Measurements from ENCODE around the gene FBXW9.
A peak's percentile ranks its signal among the peaks of the same experiment; 100 is the strongest.

FBXW9 gene

DNA sequence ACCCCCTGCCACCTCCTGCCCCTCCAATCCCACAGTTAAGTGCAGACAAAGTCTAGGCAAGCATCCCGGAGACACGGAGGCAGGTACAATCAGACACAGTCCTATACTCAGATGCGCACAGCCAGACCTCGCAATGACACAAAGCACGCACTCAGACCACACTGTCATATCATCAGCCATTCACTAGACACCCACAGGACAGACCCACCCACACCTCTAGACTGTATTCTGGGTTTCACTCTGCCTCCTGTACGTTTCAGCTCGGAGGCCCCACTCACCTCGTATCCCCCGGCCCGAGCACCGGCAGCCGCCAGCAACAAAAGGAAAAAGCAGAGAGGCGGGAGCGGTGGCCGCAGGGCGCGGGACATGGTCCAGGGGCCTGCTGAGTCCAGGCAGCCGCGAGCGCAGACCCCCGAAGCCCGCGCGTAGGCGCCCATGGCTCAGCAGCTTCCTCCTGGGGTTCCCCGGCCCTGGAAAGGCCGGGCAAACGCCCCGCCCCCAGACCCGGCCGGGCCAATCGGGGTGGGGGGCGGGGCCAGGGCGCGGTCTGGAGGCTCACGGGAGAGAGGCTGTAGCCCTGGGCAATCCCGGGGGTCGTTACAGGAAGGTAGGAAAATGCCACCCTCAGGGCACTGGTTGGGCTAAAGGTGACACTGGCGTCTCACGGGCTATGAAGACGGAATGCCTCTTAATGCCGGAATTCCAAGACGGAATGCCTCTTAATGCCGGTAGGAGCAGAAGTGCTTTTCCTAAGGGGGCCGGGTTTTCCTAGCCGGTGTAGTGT is 30.0 kb downstream of the FBXW9 start, which contains the start of the genes MAN2B1 and WDR83:
MAN2B1 (minus strand) TSS at position 478 of the 784 bp plus-strand sequence; CDS start at position 437, 41 bp downstream.
WDR83 (plus strand) TSS at position 543 of the 784 bp plus-strand sequence. CDS start 2,984 bp downstream, outside the sequence.
- peaks cover 28% of the 10 kb centered on the region for H3K36me3 ChIP-seq (ENCODE audit: insufficient read depth, low read length)
- peak within 1 kb of the TSS; percentile 88 for H3K9ac ChIP-seq (ENCODE audit: low read depth, low read length)
- no peaks in the 10 kb centered on the region for H3K27me3 ChIP-seq (ENCODE audit: insufficient read depth, low read length)
- WGBS = 4% methylated on average over 46 of the region's 46 CpGs
- peak within 1 kb of the TSS; percentile 51; the same call in 1 of the 2 replicates for H3K27ac ChIP-seq (ENCODE audit: low read depth, low read length)
- H3K9me3 ChIP-seq (ENCODE audit: insufficient read depth, low read depth, low read length) = no peaks in the 10 kb centered on the region
- H3K4me1 ChIP-seq (ENCODE audit: insufficient read depth, low read length) = no peaks in the 10 kb centered on the region; the same call in 1 of the 2 replicates
- H3K4me3 ChIP-seq (ENCODE audit: low read length) = peak within 1 kb of the TSS; percentile 88

DNA sequence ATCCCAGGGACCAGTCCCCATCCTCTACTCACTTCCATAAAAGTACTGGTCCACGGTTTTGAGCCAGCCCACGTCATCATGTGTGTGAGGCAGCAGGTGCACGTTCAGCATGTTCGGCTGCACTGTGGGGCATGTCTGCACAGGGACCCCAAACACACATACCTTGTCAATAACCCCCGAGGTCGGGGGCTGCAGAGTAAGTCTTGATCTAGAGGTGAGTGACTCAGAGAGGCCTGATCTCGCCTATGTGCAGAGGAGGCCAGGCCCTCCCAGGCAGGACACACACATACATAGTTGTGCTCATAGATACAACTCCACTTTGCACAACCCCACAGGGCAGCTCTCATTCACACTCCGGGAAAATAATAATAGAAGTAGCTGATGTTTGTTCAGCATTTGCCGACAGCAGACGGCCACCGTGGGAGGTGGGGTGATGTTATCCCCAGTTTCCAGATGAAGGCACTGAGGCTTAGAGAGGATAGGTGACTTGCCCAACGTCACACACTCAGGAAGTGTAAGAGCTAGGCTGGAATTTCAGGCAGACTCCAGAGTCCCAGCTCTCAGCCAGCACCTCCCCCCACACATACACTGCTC is 30.7 kb downstream of the FBXW9 start:
- no peaks in the 10 kb centered on the region for H3K9me3 ChIP-seq (ENCODE audit: insufficient read depth, low read depth, low read length)
- no peak overlapping the region for H3K27ac ChIP-seq (ENCODE audit: low read depth, low read length)
- H3K4me3 ChIP-seq (ENCODE audit: low read length) = peak overlapping the region; percentile 88
- H3K36me3 ChIP-seq (ENCODE audit: insufficient read depth, low read length) = peaks cover 35% of the 10 kb centered on the region
- H3K9ac ChIP-seq (ENCODE audit: low read depth, low read length) = peak overlapping the region; percentile 88; the same call in 1 of the 2 replicates
- no peaks in the 10 kb centered on the region for H3K27me3 ChIP-seq (ENCODE audit: insufficient read depth, low read length)
- H3K4me1 ChIP-seq (ENCODE audit: insufficient read depth, low read length) = no peaks in the 10 kb centered on the region; the same call in 1 of the 2 replicates
- 82% methylated on average over 11 of the region's 12 CpGs for WGBS

- H3K9ac ChIP-seq (ENCODE audit: low read depth, low read length) = no peak overlapping the region
- H3K9me3 ChIP-seq (ENCODE audit: insufficient read depth, low read depth, low read length) = no peaks in the 10 kb centered on the region
- no peaks in the 10 kb centered on the region; the same call in 1 of the 2 replicates for H3K4me1 ChIP-seq (ENCODE audit: insufficient read depth, low read length)
- no peak overlapping the region for H3K27ac ChIP-seq (ENCODE audit: low read depth, low read length)
- H3K27me3 ChIP-seq (ENCODE audit: insufficient read depth, low read length) = no peaks in the 10 kb centered on the region
- H3K36me3 ChIP-seq (ENCODE audit: insufficient read depth, low read length) = peaks cover 38% of the 10 kb centered on the region
- WGBS = 97% methylated on average over 10 of the region's 10 CpGs
- no peak overlapping the region for H3K4me3 ChIP-seq (ENCODE audit: low read length)
These were observed 31.2 kb downstream of the FBXW9 start for GRCh38 chr19:12665281-12665573.

DNA sequence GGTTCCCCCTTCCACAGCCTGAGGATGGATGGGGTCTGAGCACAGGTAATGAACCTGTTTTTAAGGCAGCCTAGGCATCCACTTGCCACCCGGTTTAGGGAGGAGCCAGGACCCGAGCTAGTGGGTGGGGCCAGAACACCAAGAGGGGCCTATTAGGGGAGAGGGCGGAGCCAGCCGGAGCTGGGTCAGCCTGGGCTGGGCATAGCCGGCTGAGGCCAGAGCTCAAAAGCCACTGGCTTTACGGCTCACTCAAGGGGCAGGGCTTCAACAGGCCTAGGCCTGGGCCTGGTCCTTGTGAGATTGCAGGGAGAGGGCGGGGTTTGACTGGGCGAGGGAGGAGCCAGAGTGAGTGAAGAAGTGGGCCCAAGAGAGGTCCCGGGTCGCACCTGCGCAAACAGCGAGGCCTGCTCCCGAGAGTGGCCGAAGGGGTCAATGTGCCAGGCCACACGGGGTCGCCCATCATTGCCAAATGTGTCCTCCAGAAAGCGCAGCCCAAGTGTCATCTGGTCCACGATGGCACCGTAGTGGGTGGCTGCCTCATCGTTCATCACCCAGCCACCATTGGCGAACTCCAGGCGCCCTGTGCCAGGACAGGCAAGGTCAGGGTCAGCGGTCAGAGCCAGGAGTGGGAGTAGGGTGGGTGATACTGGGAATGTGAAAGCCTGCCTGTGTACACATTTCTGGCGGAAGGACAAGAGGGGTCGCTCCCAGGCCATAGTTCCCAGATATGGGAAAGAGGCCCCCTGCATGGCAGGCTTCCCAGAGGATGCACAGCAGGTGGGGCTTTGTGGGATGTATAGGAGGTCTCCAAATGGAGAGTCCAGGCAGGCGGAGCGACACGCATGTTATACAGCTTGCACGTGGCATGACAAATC is 31.8 kb downstream of the FBXW9 start:
- Histone ChIP-seq H3K36me3 (ENCODE audit: insufficient read depth, low read length) (peaks cover 40% of the 10 kb centered on the region), H3K9ac (ENCODE audit: low read depth, low read length) (no peak overlapping the region), H3K9me3 (ENCODE audit: insufficient read depth, low read depth, low read length) (no peaks in the 10 kb centered on the region), H3K4me3 (ENCODE audit: low read length) (no peak overlapping the region), H3K27me3 (ENCODE audit: insufficient read depth, low read length) (no peaks in the 10 kb centered on the region), H3K4me1 (ENCODE audit: insufficient read depth, low read length) (no peaks in the 10 kb centered on the region), H3K27ac (ENCODE audit: low read depth, low read length) (no peak overlapping the region)
- 90% methylated on average over 29 of the region's 29 CpGs for WGBS

GRCh38 chr19:12660980-12661379 is 35.5 kb downstream of the FBXW9 start:
- peaks cover 53% of the 10 kb centered on the region for H3K36me3 ChIP-seq (ENCODE audit: insufficient read depth, low read length)
- H3K4me1 ChIP-seq (ENCODE audit: insufficient read depth, low read length) = no peaks in the 10 kb centered on the region
- no peaks in the 10 kb centered on the region for H3K27me3 ChIP-seq (ENCODE audit: insufficient read depth, low read length)
- 97% methylated on average over 12 of the region's 12 CpGs for WGBS
- no peaks in the 10 kb centered on the region for H3K9me3 ChIP-seq (ENCODE audit: insufficient read depth, low read depth, low read length)
- no peak overlapping the region for H3K27ac ChIP-seq (ENCODE audit: low read depth, low read length)
- H3K4me3 ChIP-seq (ENCODE audit: low read length) = no peak overlapping the region
- no peak overlapping the region for H3K9ac ChIP-seq (ENCODE audit: low read depth, low read length)

DNA sequence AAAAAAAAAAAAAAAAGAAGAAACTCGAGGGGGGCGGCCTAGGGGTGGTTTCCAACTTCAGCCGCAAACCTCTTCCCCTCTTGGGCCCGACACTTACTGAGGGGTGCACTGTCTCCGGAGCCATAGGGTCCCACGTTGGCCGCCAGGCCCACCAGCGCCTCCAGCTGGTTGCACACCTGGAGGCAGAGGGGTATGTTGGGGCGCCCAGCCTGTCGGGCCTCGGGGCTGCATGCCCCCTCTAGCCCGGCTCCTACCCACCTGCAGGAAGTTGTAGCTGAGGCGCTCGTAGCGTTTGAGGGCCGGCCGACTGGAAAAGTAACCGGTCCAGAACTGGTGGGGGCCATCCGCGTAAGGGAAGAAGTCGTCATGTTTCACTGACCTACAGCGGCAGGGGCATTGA is 38.5 kb downstream of the FBXW9 start:
- Histone ChIP-seq H3K27ac (ENCODE audit: low read depth, low read length) (no peak overlapping the region), H3K9me3 (ENCODE audit: insufficient read depth, low read depth, low read length) (no peaks in the 10 kb centered on the region), H3K27me3 (ENCODE audit: insufficient read depth, low read length) (no peaks in the 10 kb centered on the region), H3K4me1 (ENCODE audit: insufficient read depth, low read length) (no peaks in the 10 kb centered on the region), H3K4me3 (ENCODE audit: low read length) (no peak overlapping the region), H3K9ac (ENCODE audit: low read depth, low read length) (no peak overlapping the region), H3K36me3 (ENCODE audit: insufficient read depth, low read length) (peaks cover 53% of the 10 kb centered on the region)
- 97% methylated on average over 22 of the region's 22 CpGs for WGBS

DNA sequence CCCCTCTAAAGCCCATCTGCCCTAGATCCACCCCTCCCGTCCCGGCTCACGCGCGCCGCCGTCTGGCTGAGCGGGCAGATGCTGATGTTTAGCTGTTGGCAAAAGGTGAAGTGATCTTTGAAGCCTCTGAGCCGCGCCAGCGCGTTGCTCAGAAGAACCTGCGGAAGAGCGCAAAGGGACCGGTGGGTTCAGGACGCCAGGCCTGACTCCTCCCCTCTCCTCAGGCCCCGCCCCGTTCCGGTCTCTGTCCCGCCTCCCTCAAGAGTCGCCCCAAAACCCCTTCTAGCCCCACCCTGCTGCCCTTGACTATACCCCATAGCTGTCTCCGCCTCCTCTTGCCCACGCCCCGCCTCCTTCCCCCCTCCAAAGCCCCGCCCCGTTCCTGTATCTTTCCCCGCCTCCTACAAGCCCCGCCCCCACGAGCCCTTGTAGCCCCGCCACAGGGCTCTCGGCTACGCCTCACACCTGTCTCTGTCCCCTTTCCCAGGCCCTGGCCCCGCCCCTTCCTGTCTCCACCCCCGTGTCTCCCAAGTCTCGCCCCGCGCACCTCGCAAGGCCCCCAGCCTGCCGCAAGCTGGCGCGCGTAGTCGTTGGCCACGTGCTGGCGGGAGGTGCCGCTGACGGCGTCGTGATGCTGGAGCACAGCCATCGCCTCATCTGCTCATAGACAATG is 39.4 kb downstream of the FBXW9 start:
- no peak overlapping the region for H3K4me3 ChIP-seq (ENCODE audit: low read length)
- no peak overlapping the region for H3K9ac ChIP-seq (ENCODE audit: low read depth, low read length)
- no peak overlapping the region for H3K27ac ChIP-seq (ENCODE audit: low read depth, low read length)
- 93% methylated on average over 50 of the region's 50 CpGs for WGBS
- peaks cover 52% of the 10 kb centered on the region for H3K36me3 ChIP-seq (ENCODE audit: insufficient read depth, low read length)
- no peaks in the 10 kb centered on the region for H3K27me3 ChIP-seq (ENCODE audit: insufficient read depth, low read length)
- no peaks in the 10 kb centered on the region for H3K4me1 ChIP-seq (ENCODE audit: insufficient read depth, low read length)
- H3K9me3 ChIP-seq (ENCODE audit: insufficient read depth, low read depth, low read length) = no peaks in the 10 kb centered on the region

GRCh38 chr19:12655546-12655945 is 40.9 kb downstream of the FBXW9 start:
- no peak overlapping the region for H3K9ac ChIP-seq (ENCODE audit: low read depth, low read length)
- no peak overlapping the region for H3K27ac ChIP-seq (ENCODE audit: low read depth, low read length)
- H3K9me3 ChIP-seq (ENCODE audit: insufficient read depth, low read depth, low read length) = no peaks in the 10 kb centered on the region
- WGBS = 95% methylated on average over 8 of the region's 8 CpGs
- no peaks in the 10 kb centered on the region for H3K4me1 ChIP-seq (ENCODE audit: insufficient read depth, low read length)
- no peaks in the 10 kb centered on the region for H3K27me3 ChIP-seq (ENCODE audit: insufficient read depth, low read length)
- no peak overlapping the region for H3K4me3 ChIP-seq (ENCODE audit: low read length)
- H3K36me3 ChIP-seq (ENCODE audit: insufficient read depth, low read length) = peaks cover 42% of the 10 kb centered on the region

GRCh38 chr19:12652219-12652618 is 44.2 kb downstream of the FBXW9 start:
- WGBS = 94% methylated on average over 6 of the region's 6 CpGs
- no peaks in the 10 kb centered on the region for H3K27me3 ChIP-seq (ENCODE audit: insufficient read depth, low read length)
- no peaks in the 10 kb centered on the region for H3K9me3 ChIP-seq (ENCODE audit: insufficient read depth, low read depth, low read length)
- H3K4me3 ChIP-seq (ENCODE audit: low read length) = no peak overlapping the region
- no peak overlapping the region for H3K27ac ChIP-seq (ENCODE audit: low read depth, low read length)
- H3K4me1 ChIP-seq (ENCODE audit: insufficient read depth, low read length) = no peaks in the 10 kb centered on the region
- peaks cover 26% of the 10 kb centered on the region for H3K36me3 ChIP-seq (ENCODE audit: insufficient read depth, low read length)
- H3K9ac ChIP-seq (ENCODE audit: low read depth, low read length) = no peak overlapping the region

DNA sequence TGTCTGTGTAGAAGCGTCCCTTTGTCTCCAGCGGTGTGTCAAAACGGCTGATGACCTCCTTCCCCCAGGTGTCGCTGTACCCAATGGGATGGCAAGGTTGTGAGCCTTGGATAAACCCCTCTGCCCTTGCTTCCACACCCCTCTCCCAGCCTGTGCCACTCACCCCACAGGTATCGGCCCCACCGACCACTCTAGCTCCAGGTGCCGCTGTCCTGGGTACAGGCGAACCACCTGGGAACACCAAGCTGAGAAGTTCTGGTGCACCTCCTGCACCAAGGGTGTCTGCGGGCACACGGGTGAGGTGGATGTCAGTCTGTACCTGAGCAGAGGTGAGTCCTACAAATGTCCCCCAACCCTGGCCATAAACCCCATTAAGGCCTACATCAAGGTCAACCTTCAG is 46.5 kb downstream of the FBXW9 start:
- Histone ChIP-seq H3K27ac (ENCODE audit: low read depth, low read length) (no peak overlapping the region), H3K36me3 (ENCODE audit: insufficient read depth, low read length) (peaks cover 10% of the 10 kb centered on the region), H3K27me3 (ENCODE audit: insufficient read depth, low read length) (no peaks in the 10 kb centered on the region), H3K9me3 (ENCODE audit: insufficient read depth, low read depth, low read length) (no peaks in the 10 kb centered on the region), H3K9ac (ENCODE audit: low read depth, low read length) (no peak overlapping the region), H3K4me1 (ENCODE audit: insufficient read depth, low read length) (no peaks in the 10 kb centered on the region), H3K4me3 (ENCODE audit: low read length) (no peak overlapping the region)
- WGBS = 96% methylated on average over 10 of the region's 10 CpGs
